ENCODE results near the gene CRB2.

GRCh38 chr9:123373946-123374345 is 17.9 kb downstream of the CRB2 start:
- TF ChIP-seq POLR2AphosphoS5 (IDR thresholded peaks at IDR 0.05; ENCODE audit: borderline replicate concordance, low read depth, low read length) (no peak), EZH2 (IDR thresholded peaks at IDR 0.05) (no peak), FOXP2 (optimal IDR thresholded peaks at IDR 0.05; ENCODE audit: control extremely low read depth, extremely low read length, insufficient read depth) (no peak)
